Measurements from ENCODE around the gene ANKRD63. TPM values are rescaled to one million over a fixed set of nuclear protein-coding genes. Genes with fewer than 3 reads are reported as not detected.

Gene ANKRD63
- total and polyA plus RNA-seq, 2 of the 13 experiments (the other 11 are each of a cell fraction or from before 2014, with no cell fraction given) = not detected

- no peak for TF ChIP-seq ZNF512 (CRISPR knock-in tag; IDR thresholded peaks at IDR 0.05)
- no peak for TF ChIP-seq ZNF660 (CRISPR knock-in tag; IDR thresholded peaks at IDR 0.05; ENCODE audit: borderline replicate concordance, low read depth)
- no peak for TF ChIP-seq ZFP90 (CRISPR knock-in tag; IDR thresholded peaks at IDR 0.05; ENCODE audit: borderline replicate concordance)
- peak; percentile 28; the same call in 1 of the 2 replicates for TF ChIP-seq RFXAP (CRISPR knock-in tag; IDR thresholded peaks at IDR 0.05; ENCODE audit: borderline replicate concordance)
- TF ChIP-seq HOXA9 (CRISPR knock-in tag; IDR thresholded peaks at IDR 0.05; ENCODE audit: borderline replicate concordance) = no peak
- peak; percentile 29; the same call in 1 of the 2 replicates for TF ChIP-seq FOXO1 (CRISPR knock-in tag; IDR thresholded peaks at IDR 0.05)
- 0 out of 2 replicates have a peak, but pooled peaks have one; percentile 22 for TF ChIP-seq E2F5 (CRISPR knock-in tag; conservative IDR thresholded peaks at IDR 0.05)
- no peak for TF ChIP-seq MIXL1 (CRISPR knock-in tag; IDR thresholded peaks at IDR 0.05)
- no peak for TF ChIP-seq NONO (IDR thresholded peaks at IDR 0.05)
- TF ChIP-seq NONO (CRISPR knock-in tag; conservative IDR thresholded peaks at IDR 0.05) = 0 out of 2 replicates have a peak, but pooled peaks have one; percentile 22
- TF ChIP-seq ZKSCAN1 (IDR thresholded peaks at IDR 0.05; ENCODE audit: low read length) = no peak
- TF ChIP-seq SMAD9 (CRISPR knock-in tag; IDR thresholded peaks at IDR 0.05) = no peak
- no peak for TF ChIP-seq KDM4B (CRISPR knock-in tag; IDR thresholded peaks at IDR 0.05)
- TF ChIP-seq RAD51 (IDR thresholded peaks at IDR 0.05; ENCODE audit: borderline replicate concordance) = no peak
- no peak for TF ChIP-seq SMARCC2 (IDR thresholded peaks at IDR 0.05)
- TF ChIP-seq DMTF1 (CRISPR knock-in tag; IDR thresholded peaks at IDR 0.05) = no peak
- TF ChIP-seq ZNF577 (CRISPR knock-in tag; IDR thresholded peaks at IDR 0.05; ENCODE audit: borderline replicate concordance, low read depth) = no peak
- TF ChIP-seq CBX2 (IDR thresholded peaks at IDR 0.05; ENCODE audit: low read depth, low read length) = no peak
- no peak for TF ChIP-seq CBX2 (CRISPR knock-in tag; IDR thresholded peaks at IDR 0.05; ENCODE audit: low read depth)
- TF ChIP-seq SETDB1 (CRISPR knock-in tag; IDR thresholded peaks at IDR 0.05; ENCODE audit: borderline replicate concordance) = no peak
- 0 out of 2 replicates have a peak, but pooled peaks have one; percentile 31 for TF ChIP-seq IRF9 (CRISPR knock-in tag; IDR thresholded peaks at IDR 0.05; ENCODE audit: borderline replicate concordance)
Observed at GRCh38 chr15:40279437-40280141, 3.3 kb downstream of the ANKRD63 start (continued).
